A673 (cell line): ENCODE data around the gene GZMM. TPM values are rescaled to one million over a fixed set of nuclear protein-coding genes. Genes with fewer than 3 reads are reported as not detected.

Source experiments
- BruUV-seq: library from RNA; stranded (reverse); fragments of 400-500 nt; replicated peaks from 2 replicates; lab custom pipeline; 2021; lab: Mats Ljungman, UMichigan
- CTCF ChIA-PET: fragments of 300-600 bp; sonication (Branson Sonifier 250); formaldehyde crosslinking; loops from one replicate; lab custom pipeline; 2022; ENCODE audit warnings: antibody characterized with exemption; lab: Charles Lee
- POLR2A ChIA-PET: fragments of 300-600 bp; sonication (Branson Sonifier 250); formaldehyde crosslinking; loops from one replicate; lab custom pipeline; 2022; ENCODE audit warnings: antibody characterized with exemption; ENCODE audit not compliant: low non-redundant PET; lab: Charles Lee
- DNase-seq: peaks from one replicate; pipeline ENCODE4 v3.0.0-alpha.2; 2015; ENCODE audit warnings: low spot score
- H3K27ac ChIP-seq: fragments of 200-600 bp; sonication (generic); 2 replicates; pipeline ENCODE4 v1.5.1; 2016; ENCODE audit warnings: mixed run types, low read depth, mild to moderate bottlenecking, mixed read lengths, antibody characterized with exemption, low read length; ENCODE audit not compliant: poor library complexity, severe bottlenecking
- H3K27me3 ChIP-seq: fragments of 200-600 bp; sonication (generic); replicated peaks from 2 replicates; pipeline ENCODE4 v1.6.1; 2017; ENCODE audit warnings: mixed run types, low read depth, mild to moderate bottlenecking, mixed read lengths, antibody characterized with exemption, low read length; ENCODE audit not compliant: insufficient read depth, poor library complexity
- H3K36me3 ChIP-seq: fragments of 200-600 bp; sonication (generic); 2 replicates; pipeline ENCODE4 v1.6.1; 2016; ENCODE audit warnings: mixed run types, mild to moderate bottlenecking, mixed read lengths, antibody characterized with exemption, low read length; ENCODE audit not compliant: insufficient read depth, poor library complexity, severe bottlenecking
- H3K4me1 ChIP-seq: fragments of 200-600 bp; sonication (generic); 2 replicates; pipeline ENCODE4 v1.6.1; 2017; ENCODE audit warnings: mixed run types, mild to moderate bottlenecking, mixed read lengths, antibody characterized with exemption, low read length; ENCODE audit not compliant: insufficient read depth, poor library complexity, severe bottlenecking
- H3K4me3 ChIP-seq: fragments of 200-600 bp; sonication (generic); 2 replicates; pipeline ENCODE4 v1.5.1; 2016; ENCODE audit warnings: low read depth, mixed run types, mild to moderate bottlenecking, mixed read lengths, low read length; ENCODE audit not compliant: poor library complexity, severe bottlenecking
- H3K9me3 ChIP-seq: fragments of 200-600 bp; sonication (generic); 2 replicates; pipeline ENCODE4 v1.6.1; 2016; ENCODE audit warnings: mixed run types, low read depth, mild to moderate bottlenecking, mixed read lengths, antibody characterized with exemption, low read length; ENCODE audit not compliant: poor library complexity, severe bottlenecking
- CTCF ChIP-seq: fragments of 300-800, 200-600 bp; sonication (generic); conservative IDR thresholded peaks from 2 replicates; pipeline ENCODE4 v1.5.1; 2017; ENCODE audit warnings: low read depth, mild to moderate bottlenecking, antibody characterized with exemption, low read length, moderate library complexity, mixed read lengths
- EZH2 ChIP-seq: fragments of 200-600 bp; sonication (generic); IDR thresholded peaks from 2 replicates; pipeline ENCODE4 v1.6.1; 2017; ENCODE audit warnings: borderline replicate concordance, low read depth, mild to moderate bottlenecking, mixed read lengths, antibody characterized with exemption, low read length; ENCODE audit not compliant: poor library complexity, severe bottlenecking
- intact Hi-C: fragments of 100-400 bp; cut with micrococcal nuclease; formaldehyde crosslinking; loops from one replicate; pipeline ENCODE4 v1.10.0; 2022; ENCODE audit not compliant: unreplicated experiment
- total RNA-seq: library from RNA; stranded (reverse); gene quantifications from 2 replicates; pipeline ENCODE4 v1.2.3, GENCODE V29; 2021

The GZMM gene
- total RNA-seq, 1 experiment from 2014 or later: 2.5 TPM

- no peak for DNase-seq
- Histone ChIP-seq H3K4me3 (no peak overlapping the region), H3K4me1 (no peaks in the 10 kb centered on the region), H3K27me3 (peaks cover 15% of the 10 kb centered on the region), H3K27ac (no peak overlapping the region), H3K9me3 (no peaks in the 10 kb centered on the region), H3K36me3 (no peaks in the 10 kb centered on the region)
- ChIA-PET CTCF (no interaction called here), POLR2A (no interaction called here)
- intact Hi-C loops: no loop called here
- no TSS peak for BruUV-seq
- no peak for TF ChIP-seq CTCF
- TF ChIP-seq EZH2: no peak
These were observed 44.8 kb upstream of the GZMM start for GRCh38 chr19:498977-499623.

- no peak for DNase-seq
- POLR2A ChIA-PET: no interaction called here
- Histone ChIP-seq H3K27me3 (peaks cover 7% of the 10 kb centered on the region), H3K4me1 (peaks cover 4% of the 10 kb centered on the region), H3K4me3 (no peak overlapping the region), H3K9me3 (no peaks in the 10 kb centered on the region), H3K27ac (no peak overlapping the region), H3K36me3 (no peaks in the 10 kb centered on the region)
- TF ChIP-seq CTCF: no peak
- no peak for TF ChIP-seq EZH2
- intact Hi-C loops: no loop called here
- no TSS peak for BruUV-seq
- CTCF ChIA-PET: no interaction called here
These were observed 42.2 kb upstream of the GZMM start for GRCh38 chr19:501646-502045.

GRCh38 chr19:504616-505015 is 39.2 kb upstream of the GZMM start:
- H3K9me3 ChIP-seq: no peaks in the 10 kb centered on the region
- no peak overlapping the region for H3K4me3 ChIP-seq
- H3K4me1 ChIP-seq: peaks cover 15% of the 10 kb centered on the region
- no peaks in the 10 kb centered on the region for H3K27me3 ChIP-seq
- intact Hi-C loops: no loop called here
- TF ChIP-seq EZH2: no peak
- TF ChIP-seq CTCF: no peak
- DNase-seq: no peak
- CTCF ChIA-PET: no interaction called here
- POLR2A ChIA-PET: no interaction called here
- no TSS peak for BruUV-seq
- H3K36me3 ChIP-seq: no peaks in the 10 kb centered on the region
- H3K27ac ChIP-seq: no peak overlapping the region
